EH (cell line): ENCODE results near the gene SDCBP2.
A peak's percentile ranks its signal among the peaks of the same experiment; 100 is the strongest.

Source experiments
- DNase-seq: peaks from one replicate; pipeline ENCODE4 v3.0.0-alpha.2; 2015; ENCODE audit warnings: low read depth

Gene SDCBP2

GRCh38 chr20:1296117-1296610 is 32.8 kb downstream of the SDCBP2 start:
- DNase-seq = no peak

GRCh38 chr20:1295276-1295930 is 33.5 kb downstream of the SDCBP2 start:
- no peak for DNase-seq

GRCh38 chr20:1294497-1294896 is 34.4 kb downstream of the SDCBP2 start:
- no peak for DNase-seq

- no peak for DNase-seq
Observed at GRCh38 chr20:1293641-1294379, 35.1 kb downstream of the SDCBP2 start.

- DNase-seq = no peak
Observed at GRCh38 chr20:1292620-1293019, 36.3 kb downstream of the SDCBP2 start.

GRCh38 chr20:1291191-1291741 is 37.7 kb downstream of the SDCBP2 start:
- peak; percentile 53 for DNase-seq

- DNase-seq = no peak
Observed at GRCh38 chr20:1287787-1288569, 41.0 kb downstream of the SDCBP2 start.

GRCh38 chr20:1287306-1287705 is 41.6 kb downstream of the SDCBP2 start:
- no peak for DNase-seq

GRCh38 chr20:1286267-1287024 is 42.5 kb downstream of the SDCBP2 start:
- no peak for DNase-seq

GRCh38 chr20:1283522-1284510 is 45.1 kb downstream of the SDCBP2 start:
- DNase-seq = no peak

- no peak for DNase-seq
Observed at GRCh38 chr20:1282966-1283365, 46.0 kb downstream of the SDCBP2 start.

GRCh38 chr20:1281279-1282057 is 47.5 kb downstream of the SDCBP2 start:
- no peak for DNase-seq

GRCh38 chr20:1280195-1281102 is 48.5 kb downstream of the SDCBP2 start:
- DNase-seq = peak; percentile 33

- DNase-seq = no peak
Observed at GRCh38 chr20:1278993-1279392, 49.9 kb downstream of the SDCBP2 start.

GRCh38 chr20:1277529-1278322 is 51.2 kb downstream of the SDCBP2 start:
- no peak for DNase-seq

- DNase-seq = no peak
Observed at GRCh38 chr20:1275919-1276318, 53.0 kb downstream of the SDCBP2 start.

GRCh38 chr20:1274485-1275311 is 54.2 kb downstream of the SDCBP2 start:
- no peak for DNase-seq
